GM12878 (cell line): ENCODE measurements around the gene PASK. TPM values are rescaled to one million over a fixed set of nuclear protein-coding genes. Genes with fewer than 3 reads are reported as not detected.

ENCODE experiments used
- ATAC-seq: fragments of 200-7000 bp; cut with Tn5 transposase; 3 replicates; pipeline ENCODE4 v1.9.1; 2020; ENCODE audit warnings: mild to moderate bottlenecking, moderate library complexity
- BruUV-seq: library from RNA; stranded (reverse); fragments of 400-500 nt; replicated peaks from 2 replicates; lab custom pipeline; 2021; lab: Mats Ljungman, UMichigan
- CTCF ChIA-PET: fragments of 300-600 bp; sonication (Branson Sonifier 250); formaldehyde crosslinking; extraction: SDS; loops from one replicate; lab custom pipeline; 2021; ENCODE audit warnings: inconsistent platforms; lab: Yijun Ruan, JAX
- POLR2A ChIA-PET: fragments of 350-600 bp; formaldehyde crosslinking; extraction: SDS; loops from one replicate; lab custom pipeline; 2021; ENCODE audit warnings: inconsistent platforms; lab: Charles Lee
- RAD21 ChIA-PET: fragments of 300-600 bp; sonication (Branson Sonifier 250); formaldehyde crosslinking; loops from one replicate; lab custom pipeline; 2023; ENCODE audit warnings: antibody characterized with exemption; ENCODE audit not compliant: unreplicated experiment; lab: Charles Lee
- SMC1A ChIA-PET: fragments of 300-600 bp; sonication (Branson Sonifier 250); formaldehyde crosslinking; loops from one replicate; lab custom pipeline; 2023; ENCODE audit not compliant: unreplicated experiment, uncharacterized antibody; lab: Charles Lee
- DNase-seq: peaks from one replicate; pipeline ENCODE4 v3.0.0-alpha.2; 2011; ENCODE audit warnings: low read depth, low spot score
- FAIRE-seq: peaks from 3 replicates; lab custom pipeline; 2011; peaks lifted over from hg19 to GRCh38; lab: Jason Lieb, UNC
- H2AFZ ChIP-seq: 2 replicates; pipeline ENCODE4 v1.6.0; 2011; ENCODE audit warnings: low read depth, low read length, control low read depth; ENCODE audit not compliant: control insufficient read depth
- H3K27ac ChIP-seq: 2 replicates; pipeline ENCODE4 v1.5.1; 2011; ENCODE audit warnings: control low read depth; ENCODE audit not compliant: control insufficient read depth, insufficient read depth
- H3K27me3 ChIP-seq, 2 experiments: replicated peaks in 1 of 2; 2 replicates each; pipeline versions ENCODE4 v1.6.0 to v1.6.1; 2011; ENCODE audit warnings: low read length in 1 of 2; ENCODE audit not compliant: control insufficient read depth in 2 of 2, insufficient read depth in 2 of 2
- H3K36me3 ChIP-seq, 2 experiments: 2 replicates each; pipeline ENCODE4 v1.5.1; 2011; ENCODE audit warnings: low read length in 1 of 2; ENCODE audit not compliant: control insufficient read depth in 2 of 2, insufficient read depth in 2 of 2
- H3K4me1 ChIP-seq: 2 replicates; pipeline ENCODE4 v1.6.1; 2011; ENCODE audit warnings: mild to moderate bottlenecking, low read length, moderate library complexity, mixed read lengths; ENCODE audit not compliant: control insufficient read depth, insufficient read depth
- H3K4me2 ChIP-seq: 2 replicates; pipeline ENCODE4 v1.6.0; 2011; ENCODE audit warnings: control low read depth; ENCODE audit not compliant: control insufficient read depth, insufficient read depth
- H3K4me3 ChIP-seq: fragments of 200-600 bp; sonication (generic); 2 replicates; pipeline ENCODE4 v1.5.1; 2016
- H3K79me2 ChIP-seq: 2 replicates; pipeline ENCODE4 v1.6.0; 2011; ENCODE audit warnings: low read length; ENCODE audit not compliant: control insufficient read depth, insufficient read depth
- H3K9ac ChIP-seq: 2 replicates; pipeline ENCODE4 v1.8.0; 2011; ENCODE audit warnings: low read length, control low read depth, mixed read lengths; ENCODE audit not compliant: control insufficient read depth, insufficient read depth
- H3K9me3 ChIP-seq: replicated peaks from 3 replicates; pipeline ENCODE4 v1.5.1; 2011; ENCODE audit warnings: mild to moderate bottlenecking, low read length; ENCODE audit not compliant: control insufficient read depth, insufficient read depth
- H4K20me1 ChIP-seq: 2 replicates; pipeline ENCODE4 v1.6.0; 2011; ENCODE audit not compliant: control insufficient read depth, insufficient read depth
- BMI1 ChIP-seq: fragments of 450-650 bp; IDR thresholded peaks from 2 replicates; pipeline ENCODE4 v1.6.1; 2016; ENCODE audit warnings: mild to moderate bottlenecking, moderate library complexity, borderline replicate concordance
- CEBPB ChIP-seq, 2 experiments: fragments of 150-350 bp in 1 of 2; IDR thresholded peaks; 2 replicates each; pipeline ENCODE4 v1.6.1; 2012 to 2014; ENCODE audit warnings: low read depth in 2 of 2, low read length in 2 of 2, borderline replicate concordance in 1 of 2, inconsistent platforms in 1 of 2
- CHD1 ChIP-seq: IDR thresholded peaks from 2 replicates; pipeline ENCODE4 v1.6.1; 2012; ENCODE audit warnings: low read depth, low read length, improper control_type of control experiment
- CREB1 ChIP-seq: IDR thresholded peaks from 2 replicates; pipeline ENCODE4 v1.6.1; 2012; ENCODE audit warnings: low read depth, mild to moderate bottlenecking, inconsistent platforms
- ESRRA ChIP-seq: IDR thresholded peaks from 2 replicates; pipeline ENCODE4 v1.6.1; 2012; ENCODE audit warnings: mild to moderate bottlenecking, low read length, improper control_type of control experiment
- HDAC2 ChIP-seq: fragments of 200-600 bp; sonication (generic); IDR thresholded peaks from 2 replicates; pipeline ENCODE4 v1.6.1; 2017
- MLLT1 ChIP-seq: fragments of 450-650 bp; IDR thresholded peaks from 2 replicates; pipeline ENCODE4 v1.6.1; 2016; ENCODE audit warnings: mild to moderate bottlenecking
- PAX5 ChIP-seq: IDR thresholded peaks from 2 replicates; pipeline ENCODE4 v1.6.1; 2011; ENCODE audit warnings: low read depth, low read length, borderline replicate concordance
- REST ChIP-seq: IDR thresholded peaks from 2 replicates; pipeline ENCODE4 v1.6.1; 2012; ENCODE audit warnings: mild to moderate bottlenecking, low read depth, low read length
- SMAD5 ChIP-seq: IDR thresholded peaks from 2 replicates; pipeline ENCODE4 v1.6.1; 2016; ENCODE audit warnings: antibody characterized with exemption, low read depth
- SMC3 ChIP-seq: IDR thresholded peaks from 2 replicates; pipeline ENCODE4 v1.6.1; 2011; ENCODE audit warnings: low read length, improper control_type of control experiment, borderline replicate concordance
- STAT3 ChIP-seq: IDR thresholded peaks from 2 replicates; pipeline ENCODE4 v1.6.1; 2011; ENCODE audit warnings: low read depth, low read length, improper control_type of control experiment
- ZNF217 ChIP-seq: fragments of 450-650 bp; IDR thresholded peaks from 2 replicates; pipeline ENCODE4 v1.6.1; 2017; ENCODE audit warnings: antibody characterized with exemption, mild to moderate bottlenecking
- ZNF24 ChIP-seq: fragments of 450-650 bp; IDR thresholded peaks from 2 replicates; pipeline ENCODE4 v1.6.1; 2017; ENCODE audit warnings: antibody characterized with exemption, mild to moderate bottlenecking
- WGBS: methylation state at CpG from one replicate; pipeline ENCODE4 v1.1.6; 2016; ENCODE audit warnings: low lambda C conversion rate; ENCODE audit not compliant: insufficient replicate concordance, insufficient coverage; ENCODE audit errors: missing lambda C conversion rate; 5-methylcytosine and 5-hydroxymethylcytosine counted together
- in situ Hi-C: fragments of 300-500 bp; cut with MboI; formaldehyde crosslinking; loops from 9 replicates; pipeline ENCODE4 v1.14.3; 2018; ENCODE audit warnings: mixed read lengths
- intact Hi-C: fragments of 100-400 bp; cut with micrococcal nuclease; formaldehyde crosslinking; loops from one replicate; pipeline ENCODE4 v1.14.2; 2022; ENCODE audit not compliant: unreplicated experiment
- polyA plus RNA-seq, 11 experiments: library from polyadenylated mRNA; depleted of rRNA in 4 of 11; unstranded in 6 of 11; stranded (reverse) in 5 of 11; fragments of >200 nt; fragmentation: Nextera tagmentation in 4 of 11; fragmentation: Illumina TruSeq in 1 of 11; extraction: Ambion mirVana in 4 of 11; extraction: Trizol in 1 of 11; gene quantifications; 1 replicate in 1 of 11; 2 replicates in 10 of 11; pipeline versions ENCODE4 v1.2.1 to v1.2.3, GENCODE V29; 2011 to 2016; ENCODE audit warnings: inconsistent platforms in 2 of 11, missing spikeins in 2 of 11, low read depth in 1 of 11
- total RNA-seq, 4 experiments: library from RNA; depleted of rRNA in 3 of 4; stranded (reverse); fragments of >200 nt in 3 of 4; fragmentation: Illumina TruSeq in 1 of 4; extraction: Trizol in 1 of 4; gene quantifications; 2 replicates each; pipeline versions ENCODE4 v1.2.1 to v1.2.3, GENCODE V29; 2013 to 2021
- TF ChIP-seq, protein P1 (sequence below): fragments of 450-650 bp; IDR thresholded peaks from 2 replicates; pipeline ENCODE4 v1.6.1; 2017; ENCODE audit warnings: mild to moderate bottlenecking

The PASK gene
- total and polyA plus RNA-seq, 10 of the 15 experiments (the other 5 are each of a cell fraction or from before 2014, with no cell fraction given): 9.6 to 62.2 (median 28.5) TPM

GRCh38 chr2:241069821-241070281 lies 79.4 kb downstream of the PASK start:
- RAD21 ChIA-PET: no interaction called here
- CTCF ChIA-PET: no interaction called here
- no peak overlapping the region for H3K27ac ChIP-seq
- no peak overlapping the region for H2AFZ ChIP-seq
- no peak for DNase-seq
- ATAC-seq: no peak
- no peaks in the 10 kb centered on the region for H3K4me1 ChIP-seq
- no peaks in the 10 kb centered on the region for H3K79me2 ChIP-seq
- WGBS: 62% methylated on average over 26 of the region's 26 CpGs
- intact Hi-C loops: no loop called here
- in situ Hi-C loops: no loop called here
- FAIRE-seq: no peak
- SMC1A ChIA-PET: interaction anchor here (1.3 kb wide), 1 partner anchor 81 kb away, joined by 3 read pairs; no protein-coding TSS in a partner anchor
- H3K4me3 ChIP-seq: no peak overlapping the region
- H4K20me1 ChIP-seq: no peaks in the 10 kb centered on the region
- POLR2A ChIA-PET: no interaction called here
- no peaks in the 10 kb centered on the region for H3K9me3 ChIP-seq
- BruUV-seq: no TSS peak
- H3K9ac ChIP-seq: no peak overlapping the region
- H3K4me2 ChIP-seq: no peak overlapping the region
- no peaks in the 10 kb centered on the region; a peak in 1 of 4 replicates for H3K36me3 ChIP-seq
- H3K27me3 ChIP-seq: no peaks in the 10 kb centered on the region; a peak in 1 of 4 replicates
- TF ChIP-seq, protein P1, sequence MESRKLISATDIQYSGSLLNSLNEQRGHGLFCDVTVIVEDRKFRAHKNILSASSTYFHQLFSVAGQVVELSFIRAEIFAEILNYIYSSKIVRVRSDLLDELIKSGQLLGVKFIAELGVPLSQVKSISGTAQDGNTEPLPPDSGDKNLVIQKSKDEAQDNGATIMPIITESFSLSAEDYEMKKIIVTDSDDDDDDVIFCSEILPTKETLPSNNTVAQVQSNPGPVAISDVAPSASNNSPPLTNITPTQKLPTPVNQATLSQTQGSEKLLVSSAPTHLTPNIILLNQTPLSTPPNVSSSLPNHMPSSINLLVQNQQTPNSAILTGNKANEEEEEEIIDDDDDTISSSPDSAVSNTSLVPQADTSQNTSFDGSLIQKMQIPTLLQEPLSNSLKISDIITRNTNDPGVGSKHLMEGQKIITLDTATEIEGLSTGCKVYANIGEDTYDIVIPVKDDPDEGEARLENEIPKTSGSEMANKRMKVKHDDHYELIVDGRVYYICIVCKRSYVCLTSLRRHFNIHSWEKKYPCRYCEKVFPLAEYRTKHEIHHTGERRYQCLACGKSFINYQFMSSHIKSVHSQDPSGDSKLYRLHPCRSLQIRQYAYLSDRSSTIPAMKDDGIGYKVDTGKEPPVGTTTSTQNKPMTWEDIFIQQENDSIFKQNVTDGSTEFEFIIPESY: no peak
- TF ChIP-seq ZNF24 (no peak), SMC3 (no peak), CREB1 (no peak), ZNF217 (no peak), BMI1 (no peak), REST (no peak), CHD1 (no peak), ESRRA (no peak), SMAD5 (no peak), MLLT1 (no peak), STAT3 (no peak), HDAC2 (no peak), CEBPB (IDR thresholded peaks at IDR 0.05; ENCODE audit: borderline replicate concordance in 1 of 2, low read depth in 2 of 2, low read length in 2 of 2) (no peak), PAX5 (no peak)
